ENCODE measurements around the gene HDDC3. TPM values are rescaled to one million over a fixed set of nuclear protein-coding genes. Genes with fewer than 3 reads are reported as not detected.

The HDDC3 gene
- total RNA-seq, 4 donors from 2014 or later = 5.1 to 7.9 (median 6.0) TPM

DNA sequence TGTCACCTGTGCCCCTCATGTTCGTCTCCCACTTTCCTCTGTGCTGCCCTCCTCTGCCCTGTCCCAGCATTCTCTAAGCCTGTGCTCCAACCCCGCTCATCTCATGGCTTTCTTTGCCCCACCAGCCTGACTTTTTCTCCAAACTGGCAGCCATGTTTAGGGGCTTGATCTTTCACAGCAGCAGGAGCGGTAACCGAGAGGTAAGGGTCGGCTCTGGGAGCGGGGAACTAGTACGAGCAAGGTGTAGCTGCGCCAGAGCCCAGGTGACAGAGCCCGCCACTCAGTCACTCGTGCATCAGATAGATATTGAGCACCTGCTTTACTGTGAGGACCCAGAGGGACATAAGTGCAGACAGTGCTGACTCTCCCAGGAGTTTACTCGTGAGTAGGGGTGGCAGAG is 15.9 kb downstream of the HDDC3 start:
- H3K27ac ChIP-seq (replicated peaks in 1 of 4) = no peak overlapping the region
- WGBS = 83% methylated on average over 11 of the region's 11 CpGs
- H3K4me3 ChIP-seq = no peak overlapping the region
- no peak for TF ChIP-seq EP300 (IDR thresholded peaks at IDR 0.05)
- no peak for TF ChIP-seq POLR2AphosphoS5 (IDR thresholded peaks at IDR 0.05)
- TF ChIP-seq, protein P1, sequence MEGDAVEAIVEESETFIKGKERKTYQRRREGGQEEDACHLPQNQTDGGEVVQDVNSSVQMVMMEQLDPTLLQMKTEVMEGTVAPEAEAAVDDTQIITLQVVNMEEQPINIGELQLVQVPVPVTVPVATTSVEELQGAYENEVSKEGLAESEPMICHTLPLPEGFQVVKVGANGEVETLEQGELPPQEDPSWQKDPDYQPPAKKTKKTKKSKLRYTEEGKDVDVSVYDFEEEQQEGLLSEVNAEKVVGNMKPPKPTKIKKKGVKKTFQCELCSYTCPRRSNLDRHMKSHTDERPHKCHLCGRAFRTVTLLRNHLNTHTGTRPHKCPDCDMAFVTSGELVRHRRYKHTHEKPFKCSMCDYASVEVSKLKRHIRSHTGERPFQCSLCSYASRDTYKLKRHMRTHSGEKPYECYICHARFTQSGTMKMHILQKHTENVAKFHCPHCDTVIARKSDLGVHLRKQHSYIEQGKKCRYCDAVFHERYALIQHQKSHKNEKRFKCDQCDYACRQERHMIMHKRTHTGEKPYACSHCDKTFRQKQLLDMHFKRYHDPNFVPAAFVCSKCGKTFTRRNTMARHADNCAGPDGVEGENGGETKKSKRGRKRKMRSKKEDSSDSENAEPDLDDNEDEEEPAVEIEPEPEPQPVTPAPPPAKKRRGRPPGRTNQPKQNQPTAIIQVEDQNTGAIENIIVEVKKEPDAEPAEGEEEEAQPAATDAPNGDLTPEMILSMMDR (IDR thresholded peaks at IDR 0.05) = no peak
- TF ChIP-seq POLR2A (IDR thresholded peaks at IDR 0.05; ENCODE audit: low read depth) = no peak
- DNase-seq (ENCODE audit: extremely low spot score) = no peak
- peaks cover 0 to 10% (median 0%) of the 10 kb centered on the region in 4 donors for H3K4me1 ChIP-seq
- peaks cover 76 to 100% (median 100%) of the 10 kb centered on the region in 4 donors for H3K36me3 ChIP-seq
- H3K27me3 ChIP-seq = no peaks in the 10 kb centered on the region
- H3K9me3 ChIP-seq = no peaks in the 10 kb centered on the region
- intact Hi-C loops (cut with DNase I) = no loop called here

- Histone ChIP-seq H3K36me3 (peaks cover 81 to 100% (median 100%) of the 10 kb centered on the region in 4 donors), H3K9me3 (no peaks in the 10 kb centered on the region), H3K4me1 (peaks cover 0 to 10% (median 0%) of the 10 kb centered on the region in 4 donors), H3K4me3 (no peak overlapping the region), H3K27ac (replicated peaks in 1 of 4) (no peak overlapping the region), H3K27me3 (no peaks in the 10 kb centered on the region)
- 78% methylated on average over 17 of the region's 25 CpGs for WGBS
- intact Hi-C loops (cut with DNase I) = no loop called here
- DNase-seq (ENCODE audit: extremely low spot score) = no peak
- no peak for TF ChIP-seq POLR2A (IDR thresholded peaks at IDR 0.05; ENCODE audit: low read depth)
- TF ChIP-seq EP300 (IDR thresholded peaks at IDR 0.05) = no peak
- TF ChIP-seq, protein P1 (IDR thresholded peaks at IDR 0.05) = no peak
- no peak for TF ChIP-seq POLR2AphosphoS5 (IDR thresholded peaks at IDR 0.05)
These were observed 16.4 kb downstream of the HDDC3 start for GRCh38 chr15:90915808-90916440.

- Histone ChIP-seq H3K36me3 (peaks cover 85 to 100% (median 100%) of the 10 kb centered on the region in 4 donors), H3K4me3 (no peak overlapping the region), H3K4me1 (peaks cover 0 to 10% (median 0%) of the 10 kb centered on the region in 4 donors), H3K27ac (replicated peaks in 1 of 4) (no peak overlapping the region), H3K27me3 (no peaks in the 10 kb centered on the region), H3K9me3 (no peaks in the 10 kb centered on the region)
- no peak for TF ChIP-seq POLR2A (IDR thresholded peaks at IDR 0.05; ENCODE audit: low read depth)
- no peak for TF ChIP-seq POLR2AphosphoS5 (IDR thresholded peaks at IDR 0.05)
- TF ChIP-seq, protein P1 (IDR thresholded peaks at IDR 0.05) = no peak
- no peak for TF ChIP-seq EP300 (IDR thresholded peaks at IDR 0.05)
- 73% methylated on average over 7 of the region's 7 CpGs for WGBS
- intact Hi-C loops (cut with DNase I) = no loop called here
- no peak for DNase-seq (ENCODE audit: extremely low spot score)
These were observed 17.0 kb downstream of the HDDC3 start for GRCh38 chr15:90915216-90915807.

- Histone ChIP-seq H3K36me3 (peaks cover 83 to 100% (median 100%) of the 10 kb centered on the region in 4 donors), H3K4me3 (no peak overlapping the region), H3K27ac (replicated peaks in 1 of 4) (no peak overlapping the region), H3K9me3 (no peaks in the 10 kb centered on the region), H3K27me3 (no peaks in the 10 kb centered on the region), H3K4me1 (peaks cover 0 to 11% (median 0%) of the 10 kb centered on the region in 4 donors)
- 86% methylated on average over 19 of the region's 22 CpGs for WGBS
- TF ChIP-seq POLR2A (IDR thresholded peaks at IDR 0.05; ENCODE audit: low read depth) = no peak
- TF ChIP-seq, protein P1 (IDR thresholded peaks at IDR 0.05) = no peak
- TF ChIP-seq EP300 (IDR thresholded peaks at IDR 0.05) = no peak
- no peak for TF ChIP-seq POLR2AphosphoS5 (IDR thresholded peaks at IDR 0.05)
- intact Hi-C loops (cut with DNase I) = no loop called here
- DNase-seq (ENCODE audit: extremely low spot score) = no peak
These were observed 17.9 kb downstream of the HDDC3 start for GRCh38 chr15:90914305-90915080.

Measured in esophagus muscularis mucosa (tissue), 4 donors.